Embryonic facial prominence (tissue), 1 donor: ENCODE data around the gene FHOD1.
A peak's percentile ranks its signal among the peaks of the same experiment; 100 is the strongest.

Experiments used
- DNase-seq: peaks from one replicate; pipeline ENCODE4 v3.0.0-alpha.2; 2016; ENCODE audit errors: extremely low spot score

The FHOD1 gene

DNA sequence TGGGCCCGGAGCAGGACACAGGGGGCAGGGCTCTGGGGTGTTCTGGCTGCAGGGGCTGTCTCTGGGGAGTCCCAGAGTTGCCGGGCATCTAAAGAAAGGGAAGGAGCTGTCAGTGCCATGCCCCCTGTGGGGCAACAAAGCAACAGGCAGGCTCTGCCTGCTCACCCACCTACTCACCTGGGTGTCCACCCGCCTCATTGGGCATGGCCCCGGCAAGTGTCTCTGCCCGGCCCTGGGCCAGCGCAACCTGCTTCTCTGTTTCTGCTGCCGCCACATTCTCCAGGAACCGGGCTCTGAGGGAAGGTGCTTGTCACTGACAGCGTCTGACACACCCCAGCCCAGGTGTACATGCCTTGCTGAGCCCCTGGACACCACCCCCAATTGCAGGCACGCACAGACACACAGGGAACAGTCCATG, 13.1 kb downstream of the FHOD1 start:
- no peak for DNase-seq

DNA sequence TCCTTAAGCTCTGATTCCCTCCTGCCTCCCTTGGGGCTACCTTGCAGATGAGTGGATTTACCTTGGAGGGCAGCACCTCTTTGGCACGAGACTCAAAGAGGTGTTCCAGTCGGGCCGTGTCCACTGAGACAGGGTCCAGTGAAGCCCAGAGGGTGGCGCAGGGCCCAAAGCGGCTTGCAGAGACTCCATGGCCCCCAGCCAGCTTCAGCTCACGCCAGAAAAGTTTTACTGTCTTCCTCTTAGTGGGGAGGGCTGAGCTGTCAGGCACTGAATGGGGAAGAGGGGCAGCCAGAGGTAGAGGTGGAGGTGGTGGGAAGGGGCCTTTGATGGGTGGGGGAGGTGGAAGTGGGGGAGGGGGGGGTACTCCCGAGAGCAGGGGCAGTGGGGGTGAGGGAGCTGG, 13.7 kb downstream of the FHOD1 start:
- no peak for DNase-seq

DNA sequence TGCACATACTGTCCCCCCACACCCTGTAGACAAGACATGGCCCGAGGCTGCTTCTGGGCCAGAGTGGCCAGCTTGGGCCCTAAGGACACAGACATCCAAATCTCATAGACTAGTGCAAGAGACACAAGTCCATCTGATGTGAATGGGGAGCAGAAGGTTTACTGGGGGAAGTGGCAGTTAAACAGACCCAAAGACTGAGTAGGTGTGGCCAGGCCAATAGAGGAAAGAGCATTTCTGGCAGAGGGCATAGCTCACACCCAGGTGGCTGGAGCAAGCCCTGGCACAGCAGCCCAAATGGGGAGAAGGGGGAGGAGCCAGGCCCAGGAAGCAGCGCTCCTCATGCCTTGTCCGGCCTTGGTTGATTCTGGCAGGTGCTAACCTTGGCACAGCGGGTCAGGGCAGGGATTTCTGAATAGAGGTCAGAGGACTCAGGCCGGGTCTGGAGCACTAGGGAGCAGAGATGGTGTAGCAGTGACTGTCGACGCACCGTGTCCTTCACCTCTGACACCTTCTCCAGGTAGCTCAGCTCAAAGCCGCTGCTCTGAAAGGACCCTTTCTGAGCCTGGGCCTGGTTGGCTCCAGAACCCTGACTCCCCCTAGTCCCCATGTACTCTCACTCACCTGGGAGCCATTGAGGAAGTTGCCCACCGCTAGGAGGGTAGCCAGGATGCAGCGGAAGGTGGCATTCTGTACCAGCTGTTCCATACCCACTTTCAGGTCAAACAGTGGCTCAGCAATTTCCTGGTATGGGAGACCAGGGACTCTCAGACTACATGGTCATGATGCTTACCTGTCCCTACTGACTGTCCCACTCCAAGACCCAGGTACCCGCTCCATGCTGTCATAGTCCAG, 16.2 kb downstream of the FHOD1 start:
- DNase-seq = no peak

DNA sequence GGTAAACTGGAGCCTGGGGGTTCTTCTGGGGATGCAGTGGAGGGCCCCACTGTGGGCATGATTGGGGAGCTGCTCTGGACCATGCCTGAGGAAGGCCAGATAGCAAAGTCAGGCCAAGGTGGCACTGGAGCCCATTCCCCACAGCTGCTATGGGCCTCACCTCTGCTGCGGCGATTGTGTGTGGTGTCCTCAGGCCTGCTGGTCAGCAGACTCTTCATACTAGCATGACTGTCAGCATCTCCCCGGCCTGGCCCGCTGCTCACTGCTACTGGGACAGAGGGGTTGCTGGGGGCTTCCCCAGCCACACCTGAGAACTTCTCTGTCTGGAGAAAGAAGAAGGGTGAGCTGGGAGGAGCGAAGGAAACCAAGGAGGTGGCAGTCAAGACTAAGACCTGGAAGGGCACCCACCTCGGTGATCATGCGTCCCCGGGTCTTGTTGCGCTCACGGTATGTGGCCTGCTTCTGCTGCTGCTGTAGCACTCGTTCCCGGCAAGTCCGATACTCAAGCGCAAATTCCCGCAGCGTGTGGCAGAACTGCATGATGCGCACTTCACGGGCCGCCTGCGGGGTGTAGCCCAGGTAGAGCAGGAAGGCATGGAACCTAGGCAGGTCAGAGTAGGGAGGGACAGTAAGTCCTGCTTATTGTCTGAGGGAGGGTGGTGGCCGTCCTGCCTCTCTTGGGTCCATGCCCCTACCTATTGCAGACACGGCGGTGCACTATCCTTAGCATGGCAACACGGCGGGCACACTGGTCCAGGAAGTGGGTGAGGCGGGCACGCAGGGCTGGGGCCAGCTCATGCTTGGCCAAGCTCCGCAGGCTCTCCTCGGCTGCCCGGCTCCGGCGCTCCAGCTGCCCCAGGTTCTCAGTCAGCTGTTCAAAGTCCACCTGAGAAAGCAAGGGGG, 17.1 kb downstream of the FHOD1 start:
- DNase-seq = no peak

DNA sequence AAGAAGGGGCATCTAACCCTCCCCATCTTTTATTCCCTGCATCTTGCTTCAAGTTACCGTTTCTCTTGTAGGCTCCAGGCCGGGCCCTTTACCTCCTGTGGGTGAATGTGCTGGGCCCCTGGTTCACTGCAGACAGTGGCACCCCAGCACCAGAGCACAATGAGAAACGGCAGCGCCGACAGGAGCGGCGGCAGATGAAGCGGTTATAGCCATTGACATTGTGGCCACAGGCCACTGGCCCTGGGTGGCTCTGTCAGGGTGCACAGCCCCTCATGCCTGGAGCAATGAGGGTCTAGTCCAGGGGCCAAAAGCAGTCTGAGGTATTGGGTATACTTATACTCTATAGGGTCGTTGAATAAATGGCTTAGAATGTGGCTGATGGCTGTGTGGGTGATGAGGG, 18.4 kb downstream of the FHOD1 start:
- no peak for DNase-seq

DNA sequence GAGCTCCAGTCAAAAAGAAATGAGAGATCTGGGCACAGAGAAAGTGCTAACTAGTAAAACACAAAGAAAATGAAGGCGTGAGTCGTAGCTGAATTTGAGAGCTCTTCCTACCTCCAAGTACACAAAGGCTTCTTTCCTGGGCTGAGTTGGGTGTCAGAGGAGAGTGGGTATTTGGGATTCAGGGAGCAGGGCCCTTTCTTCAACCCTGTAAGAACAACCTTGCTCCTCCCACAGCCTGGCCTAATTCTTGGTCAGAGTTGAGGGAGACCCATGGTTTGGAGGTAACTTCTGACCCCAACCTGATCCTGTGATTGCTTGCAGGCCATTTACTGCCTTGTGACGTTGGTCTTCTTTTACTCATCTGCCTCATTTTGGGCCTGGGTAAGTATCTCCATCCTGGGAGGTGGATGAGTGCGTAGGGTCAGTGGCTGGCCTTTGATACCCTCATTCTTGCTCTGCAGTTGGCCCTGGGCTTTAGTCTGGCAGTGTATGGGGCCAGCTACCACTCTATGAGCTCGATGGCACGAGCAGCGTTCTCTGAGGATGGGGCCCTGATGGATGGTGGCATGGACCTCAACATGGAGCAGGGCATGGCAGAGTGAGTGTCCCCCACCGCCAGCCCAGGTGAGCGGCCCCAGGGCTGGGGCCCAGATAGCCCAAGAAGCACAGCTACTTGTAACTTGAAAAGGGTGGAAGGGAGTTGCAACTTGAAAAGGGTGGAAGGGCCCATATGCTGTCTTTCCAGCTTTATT, 19.1 kb downstream of the FHOD1 start:
- DNase-seq = no peak

DNA sequence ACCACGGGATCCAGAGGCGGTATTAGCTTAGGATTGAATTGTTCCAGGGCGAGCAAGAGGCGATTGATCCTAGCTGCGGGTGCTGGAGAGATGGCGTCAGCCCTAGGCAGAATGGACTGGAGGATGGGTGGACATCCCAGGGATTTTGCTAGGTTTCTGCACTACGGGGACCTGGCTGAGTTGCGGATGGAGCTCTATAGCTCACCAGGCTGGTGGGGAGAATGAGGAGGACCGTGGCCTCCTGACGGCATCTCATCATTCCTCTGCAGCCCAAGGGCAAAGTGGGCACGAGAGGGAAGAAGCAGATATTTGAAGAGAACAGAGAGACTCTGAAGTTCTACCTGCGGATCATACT, 19.7 kb downstream of the FHOD1 start:
- no peak for DNase-seq

DNA sequence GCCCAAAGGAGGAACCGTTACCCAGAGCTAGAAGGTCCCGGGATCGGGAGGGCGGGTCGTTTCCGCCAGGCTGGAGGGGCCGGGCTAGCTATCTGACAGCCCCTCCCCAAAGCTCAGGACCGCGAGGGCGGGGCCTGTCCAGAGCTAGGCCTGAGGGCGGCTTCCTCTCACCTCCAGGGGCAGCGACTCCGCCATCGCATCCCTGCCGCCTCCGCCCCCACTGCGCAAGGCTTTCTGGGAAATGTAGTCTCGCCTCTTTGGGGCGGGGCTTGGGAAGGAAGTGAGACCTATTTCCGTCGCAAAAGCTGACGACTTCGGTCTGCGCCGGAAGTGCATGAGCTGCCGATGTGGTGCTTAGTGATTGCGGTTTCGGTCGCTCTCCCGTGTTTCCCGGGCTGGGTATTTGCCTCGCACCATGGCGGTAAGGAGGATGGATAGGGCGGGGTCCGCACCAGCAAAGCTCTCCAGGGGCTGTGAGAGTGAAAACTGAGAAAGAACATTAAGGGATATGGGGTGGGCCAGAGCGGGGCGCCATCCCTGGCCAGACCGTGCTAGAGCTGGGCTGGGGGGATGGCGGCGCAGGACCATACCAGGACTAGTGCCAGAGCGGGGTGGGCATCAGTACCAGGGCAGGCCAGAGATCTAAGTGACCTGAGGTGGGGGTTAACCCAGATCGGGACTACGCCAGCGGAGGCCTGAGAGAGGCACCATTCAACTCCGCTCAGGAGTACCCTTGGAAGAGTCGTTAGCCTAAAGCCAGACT, 20.3 kb downstream of the FHOD1 start, which contains the start of gene TMEM208:
Gene TMEM208 (plus strand): TSS at position 327 of the 763 bp plus-strand sequence. CDS start 89 bp downstream, at position 416.
- peak; percentile 94 for DNase-seq

DNA sequence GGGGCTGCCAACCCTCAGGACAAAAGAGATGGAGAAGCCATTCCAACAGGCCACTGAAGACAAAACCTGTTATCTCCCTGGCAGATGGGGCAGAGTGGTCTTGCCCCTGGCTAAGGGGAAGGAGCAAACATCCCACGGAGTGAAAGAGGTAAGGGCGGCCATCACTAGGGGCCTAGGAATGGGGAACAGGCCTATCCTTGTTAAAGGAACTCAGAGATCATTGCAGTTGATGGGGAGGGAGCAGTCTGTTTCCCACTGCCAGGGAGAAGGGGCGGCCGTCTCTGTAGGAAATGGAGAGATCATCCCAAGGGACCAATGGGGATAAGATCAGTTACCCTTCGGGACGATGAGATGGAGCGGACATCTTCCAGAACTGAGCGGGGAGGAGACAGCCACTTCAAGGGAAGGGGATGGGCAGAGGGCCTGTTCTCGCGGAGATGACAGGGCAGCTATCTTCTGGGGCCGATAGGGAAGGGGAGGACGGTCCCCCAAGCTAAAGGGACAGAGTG, 20.9 kb downstream of the FHOD1 start:
- no peak for DNase-seq

DNA sequence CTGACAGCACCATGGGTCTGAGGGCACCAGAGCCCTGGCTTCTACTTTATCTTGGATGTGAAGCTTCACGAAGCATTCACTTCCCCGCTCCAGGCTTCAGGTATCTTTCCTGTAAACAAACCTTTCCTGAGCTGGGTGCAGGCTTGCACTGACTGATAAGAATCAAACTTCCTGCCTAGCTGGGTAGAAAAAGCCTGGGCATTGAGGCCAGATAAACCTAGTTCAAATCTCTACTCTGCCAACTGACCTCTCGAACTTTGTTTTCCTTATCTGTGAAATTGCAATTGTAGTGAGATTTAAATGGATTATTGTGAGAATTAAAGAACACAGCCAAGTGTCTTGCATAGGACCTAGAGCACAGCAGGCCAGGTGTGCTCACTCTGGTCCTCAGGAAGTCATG, 23.3 kb downstream of the FHOD1 start:
- DNase-seq = no peak

DNA sequence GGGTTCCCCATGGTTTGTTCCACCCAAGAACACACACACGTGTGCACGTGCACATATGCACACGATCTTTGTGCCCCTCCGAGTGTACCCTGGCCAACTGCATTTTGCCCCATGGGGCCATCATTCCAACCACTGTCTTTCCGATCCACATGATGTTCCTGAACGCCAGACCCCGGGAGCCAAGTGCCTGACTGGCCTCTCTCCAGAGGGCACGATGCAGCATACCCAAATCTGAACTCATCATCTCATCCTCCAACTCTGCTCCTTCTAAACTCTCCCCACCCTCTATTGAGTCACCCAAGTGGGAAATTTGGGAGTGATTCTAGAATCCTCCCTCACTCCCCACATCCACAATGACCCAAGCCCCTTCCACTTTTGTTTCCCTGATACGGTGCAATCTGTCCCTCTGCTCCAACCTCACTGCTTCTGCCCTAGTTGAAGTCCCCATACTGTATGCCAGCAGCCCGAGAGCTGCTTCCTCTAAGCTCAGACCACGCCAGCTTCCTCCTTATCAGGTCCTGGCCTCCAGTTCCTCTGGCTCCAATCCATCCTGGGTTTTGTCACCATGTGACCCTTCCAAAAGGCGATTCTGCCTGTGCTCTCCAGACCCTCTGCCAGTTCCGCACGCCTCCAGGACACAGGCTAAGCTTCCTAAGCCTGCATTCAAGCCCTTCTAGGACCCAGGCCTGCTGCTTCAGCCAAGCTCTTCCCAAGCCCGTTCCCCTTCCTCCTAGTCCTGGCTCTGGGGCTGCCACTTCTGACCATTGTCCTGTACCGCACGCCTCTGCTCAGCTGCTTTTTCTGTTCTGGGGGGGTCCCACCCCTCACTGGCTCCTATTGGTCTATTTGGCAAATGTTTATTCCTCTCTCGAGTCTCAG, 30.4 kb downstream of the FHOD1 start:
- no peak for DNase-seq

DNA sequence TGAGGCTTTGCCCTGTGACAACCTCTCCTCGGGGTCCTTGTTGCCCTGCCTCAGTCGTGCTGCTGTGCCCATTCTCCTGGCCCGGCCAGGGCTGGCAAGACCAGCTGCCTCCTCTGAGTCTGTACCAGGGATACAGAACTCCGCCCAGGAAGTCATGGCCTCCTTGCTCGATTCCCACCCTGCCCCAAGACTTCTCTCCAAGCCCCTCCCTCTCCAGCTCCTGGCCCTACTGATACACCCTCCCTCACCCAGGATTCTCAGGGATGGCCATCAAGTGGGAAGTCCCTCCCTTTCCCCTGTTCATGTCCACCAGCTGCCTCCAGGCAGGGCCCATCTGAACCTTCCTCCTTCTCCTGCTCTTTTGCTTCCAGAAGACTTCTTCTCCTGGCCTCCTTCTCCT, 31.6 kb downstream of the FHOD1 start:
- DNase-seq = no peak

DNA sequence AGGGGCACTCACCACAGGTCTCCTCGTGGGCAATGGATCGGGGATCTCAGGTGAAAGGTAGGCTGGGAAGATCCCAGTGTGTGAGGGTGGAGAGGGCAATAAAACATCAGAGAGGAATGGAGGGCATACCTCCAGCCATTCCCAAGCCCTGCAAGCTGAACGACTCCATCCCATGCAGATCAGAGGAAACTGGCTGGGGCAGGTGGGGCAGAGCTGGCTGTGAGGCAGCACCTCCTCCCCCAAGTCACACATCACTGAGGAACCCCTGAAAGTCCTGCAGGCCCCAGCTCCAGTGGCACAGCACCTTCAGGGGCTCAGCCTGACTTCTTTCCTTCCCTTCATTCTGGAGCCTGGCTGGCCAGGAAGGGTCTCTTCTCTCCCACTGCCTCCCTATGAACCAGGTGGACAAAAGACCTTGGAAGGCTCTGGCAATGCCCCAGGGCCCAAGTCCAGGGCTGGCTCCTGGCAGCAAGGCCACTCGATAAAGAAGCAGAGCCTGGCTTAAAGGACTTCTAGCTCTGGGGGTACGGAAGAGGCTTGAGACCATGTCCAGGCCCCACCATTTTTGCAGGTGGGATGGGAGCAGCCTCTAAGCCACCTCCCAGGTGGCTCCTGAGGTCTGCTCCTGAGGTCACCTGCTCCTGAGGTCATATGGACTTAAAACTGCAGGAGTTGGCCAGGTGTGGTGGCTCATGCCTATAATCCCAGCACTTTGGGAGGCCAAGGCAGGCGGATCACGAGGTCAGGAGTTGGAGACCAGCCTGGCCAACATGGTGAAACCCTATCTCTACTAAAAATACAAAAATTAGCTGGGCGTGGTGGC, 33.9 kb downstream of the FHOD1 start:
- DNase-seq = no peak

DNA sequence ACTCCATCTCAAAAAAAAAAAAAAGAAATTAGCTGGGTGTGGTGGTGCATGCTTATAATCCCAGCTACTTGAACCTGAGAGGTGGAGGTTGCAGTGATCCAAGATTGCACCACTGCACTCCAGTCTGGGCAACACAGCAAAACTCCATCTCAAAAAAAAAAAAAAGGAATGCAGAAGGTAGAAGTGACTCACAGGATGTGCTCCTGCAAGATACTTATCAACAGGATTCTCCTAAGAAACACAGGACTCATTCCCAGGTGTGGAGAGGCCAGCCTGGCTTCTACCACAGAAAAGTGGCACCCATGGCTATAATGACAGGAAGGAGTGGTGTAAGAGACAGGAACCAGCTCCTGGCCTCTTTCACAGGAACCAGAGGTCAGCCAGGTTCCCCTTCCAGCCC, 34.5 kb downstream of the FHOD1 start:
- no peak for DNase-seq

DNA sequence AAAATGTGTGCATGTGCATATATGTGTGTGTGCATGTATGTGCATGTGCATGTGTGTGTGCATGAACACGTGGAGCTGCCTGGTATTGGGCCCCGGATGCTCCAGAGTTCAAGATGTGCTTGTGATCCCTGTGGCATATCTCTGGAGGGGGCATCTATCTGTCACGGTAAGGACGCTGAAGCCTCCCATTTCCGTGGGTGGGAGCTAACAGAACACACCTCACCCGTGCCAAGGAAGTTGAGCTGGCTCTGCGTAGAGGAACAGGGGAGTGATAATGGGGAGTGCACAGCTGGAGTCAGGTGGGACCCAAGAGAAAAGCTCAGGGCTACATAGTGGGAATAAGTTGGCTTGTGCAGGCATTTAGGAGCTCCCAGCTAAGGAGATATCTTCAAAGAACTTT, 35.6 kb downstream of the FHOD1 start:
- DNase-seq = no peak

DNA sequence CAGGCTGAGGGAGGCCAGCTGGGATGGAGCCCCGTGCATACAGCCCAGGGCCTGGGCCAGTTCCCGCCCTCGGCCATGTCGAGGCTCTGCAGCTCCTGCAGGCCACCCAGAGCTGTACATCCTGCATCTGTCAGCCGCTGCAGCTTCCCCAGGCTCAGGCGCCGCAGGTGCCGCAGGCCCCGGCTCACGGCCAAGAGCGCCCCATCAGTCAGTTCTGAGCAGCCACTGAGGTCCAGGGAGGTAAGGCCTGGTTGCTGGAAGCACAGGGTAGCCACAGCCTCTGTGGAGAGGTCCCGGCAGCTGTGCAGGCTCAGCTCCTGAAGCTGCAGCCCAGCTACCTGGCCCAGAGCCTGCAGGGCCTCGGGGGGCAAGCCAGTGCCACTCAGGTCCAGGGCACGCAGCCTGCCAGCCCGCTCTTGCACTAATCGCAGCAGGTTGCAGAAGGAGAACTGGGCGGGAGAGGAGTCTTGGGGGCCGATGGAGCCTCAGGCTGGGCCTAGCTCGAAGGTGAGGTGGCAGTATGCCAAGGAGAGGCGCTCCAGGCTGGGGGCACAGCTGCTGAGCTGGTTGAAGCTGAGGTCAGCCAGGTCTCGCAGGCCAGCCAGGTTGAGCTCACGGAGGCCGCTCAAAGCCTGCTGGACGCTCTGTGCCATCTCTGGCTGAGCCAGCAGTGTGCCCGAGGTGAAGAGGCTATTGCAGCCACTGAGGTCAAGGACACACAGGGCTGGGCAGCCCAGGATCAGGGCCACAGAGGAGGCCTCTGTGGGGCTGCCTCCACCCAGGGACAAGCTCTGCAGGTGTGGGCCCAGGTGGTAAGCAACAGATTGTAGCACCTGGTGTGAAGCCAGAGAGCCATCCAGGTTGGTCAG, 37.0 kb downstream of the FHOD1 start:
- DNase-seq = no peak

DNA sequence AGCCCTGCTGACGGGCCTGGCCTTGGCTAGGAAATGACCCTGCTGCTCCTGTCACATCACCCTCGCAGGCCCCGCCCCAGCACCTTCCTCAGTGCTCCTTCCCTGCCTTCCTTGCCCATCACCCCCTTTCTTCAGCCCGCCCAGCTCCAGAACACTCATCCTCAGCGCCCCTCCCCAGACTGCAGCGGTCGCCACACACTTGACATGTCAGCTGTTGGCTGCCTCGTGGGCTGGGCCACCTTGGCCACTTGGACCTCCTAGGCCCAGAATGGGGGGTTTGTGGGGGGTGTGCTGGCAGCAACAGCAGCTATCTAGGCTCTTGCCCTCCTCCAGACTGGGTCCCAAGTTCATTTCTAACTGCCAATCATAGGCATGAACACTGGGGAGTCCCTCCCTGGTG, 37.7 kb downstream of the FHOD1 start:
- no peak for DNase-seq

DNA sequence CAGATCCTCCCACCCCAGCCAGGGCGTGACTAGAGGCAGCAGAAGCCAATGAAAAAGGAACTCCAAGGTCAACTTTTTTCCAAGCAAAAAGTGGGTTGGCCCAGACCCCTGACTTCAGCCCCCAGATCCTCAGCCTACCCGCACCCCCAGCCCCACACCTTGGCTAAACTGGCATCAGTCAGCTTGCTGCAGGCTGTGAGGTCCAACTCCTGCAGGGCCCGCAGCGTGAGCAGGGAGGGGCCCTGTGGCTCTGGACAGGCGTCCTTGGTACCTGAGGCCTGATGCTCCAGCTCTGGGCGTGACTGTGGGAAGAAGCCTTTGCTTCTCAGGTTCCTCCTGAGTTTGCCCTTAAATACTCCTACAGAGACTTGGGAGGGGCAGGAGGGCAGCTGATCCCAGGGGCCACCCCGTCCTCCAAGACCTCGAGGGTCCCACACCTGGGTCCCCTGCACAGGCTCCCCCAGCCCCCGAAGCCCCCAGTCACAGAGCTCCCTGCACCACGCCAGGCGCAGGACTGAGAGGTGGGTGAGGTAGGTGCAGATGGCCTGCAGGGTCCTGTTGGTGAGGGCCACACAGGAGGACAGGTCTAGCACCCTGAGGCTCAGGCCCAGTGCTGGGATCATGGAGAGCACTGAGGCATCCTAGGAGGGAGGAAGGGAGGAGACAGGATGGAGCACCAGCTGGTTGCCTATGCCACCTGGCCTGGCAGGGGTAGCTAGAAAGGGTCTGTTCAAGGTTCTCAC, 39.0 kb downstream of the FHOD1 start:
- no peak for DNase-seq
